ENCODE measurements around the gene ANTKMT. TPM values are rescaled to one million over a fixed set of nuclear protein-coding genes. Genes with fewer than 3 reads are reported as not detected.

Gene ANTKMT, protein sequence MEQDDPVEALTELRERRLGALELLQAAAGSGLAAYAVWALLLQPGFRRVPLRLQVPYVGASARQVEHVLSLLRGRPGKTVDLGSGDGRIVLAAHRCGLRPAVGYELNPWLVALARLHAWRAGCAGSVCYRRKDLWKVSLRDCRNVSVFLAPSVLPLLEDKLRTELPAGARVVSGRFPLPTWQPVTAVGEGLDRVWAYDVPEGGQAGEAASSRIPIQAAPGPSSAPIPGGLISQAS
- polyA plus RNA-seq = 8.9 and 12.8 TPM in 2 replicates

DNA sequence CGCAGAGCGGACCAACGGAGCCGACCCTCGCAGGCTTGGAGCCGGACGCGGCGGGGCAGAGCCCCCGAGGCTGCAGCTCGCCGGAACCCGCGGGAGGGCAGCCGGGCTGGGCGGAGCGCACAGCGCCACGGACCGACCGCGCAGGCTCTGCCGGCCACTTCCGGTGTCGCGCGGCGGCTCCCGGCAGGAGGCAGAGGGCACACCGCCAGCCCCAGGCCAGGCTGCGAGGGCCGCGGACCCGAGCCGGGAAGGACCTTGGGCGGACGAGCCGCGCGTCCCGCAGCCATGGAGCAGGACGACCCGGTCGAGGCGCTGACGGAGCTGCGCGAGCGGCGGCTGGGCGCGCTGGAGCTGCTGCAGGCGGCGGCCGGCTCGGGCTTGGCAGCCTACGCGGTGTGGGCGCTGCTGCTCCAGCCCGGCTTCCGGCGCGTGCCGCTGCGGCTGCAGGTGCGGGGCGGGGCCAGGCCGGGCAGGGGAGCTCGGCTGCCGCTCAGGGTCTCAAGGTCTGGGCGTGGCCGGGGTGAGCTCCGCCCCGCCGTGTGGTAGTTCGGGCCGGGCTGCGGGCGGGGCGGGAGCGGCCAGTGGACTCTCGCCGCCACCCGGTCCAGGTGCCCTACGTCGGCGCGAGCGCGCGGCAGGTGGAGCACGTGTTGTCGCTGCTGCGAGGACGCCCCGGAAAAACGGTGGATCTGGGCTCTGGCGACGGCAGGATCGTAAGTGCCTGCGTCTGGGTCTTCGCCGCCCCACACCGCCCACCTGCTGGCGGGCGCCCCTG is at the start of gene ANTKMT:
TSS of gene ANTKMT (plus strand) at position 157 of the 775 bp plus-strand sequence. CDS start at position 286, 129 bp downstream.

DNA sequence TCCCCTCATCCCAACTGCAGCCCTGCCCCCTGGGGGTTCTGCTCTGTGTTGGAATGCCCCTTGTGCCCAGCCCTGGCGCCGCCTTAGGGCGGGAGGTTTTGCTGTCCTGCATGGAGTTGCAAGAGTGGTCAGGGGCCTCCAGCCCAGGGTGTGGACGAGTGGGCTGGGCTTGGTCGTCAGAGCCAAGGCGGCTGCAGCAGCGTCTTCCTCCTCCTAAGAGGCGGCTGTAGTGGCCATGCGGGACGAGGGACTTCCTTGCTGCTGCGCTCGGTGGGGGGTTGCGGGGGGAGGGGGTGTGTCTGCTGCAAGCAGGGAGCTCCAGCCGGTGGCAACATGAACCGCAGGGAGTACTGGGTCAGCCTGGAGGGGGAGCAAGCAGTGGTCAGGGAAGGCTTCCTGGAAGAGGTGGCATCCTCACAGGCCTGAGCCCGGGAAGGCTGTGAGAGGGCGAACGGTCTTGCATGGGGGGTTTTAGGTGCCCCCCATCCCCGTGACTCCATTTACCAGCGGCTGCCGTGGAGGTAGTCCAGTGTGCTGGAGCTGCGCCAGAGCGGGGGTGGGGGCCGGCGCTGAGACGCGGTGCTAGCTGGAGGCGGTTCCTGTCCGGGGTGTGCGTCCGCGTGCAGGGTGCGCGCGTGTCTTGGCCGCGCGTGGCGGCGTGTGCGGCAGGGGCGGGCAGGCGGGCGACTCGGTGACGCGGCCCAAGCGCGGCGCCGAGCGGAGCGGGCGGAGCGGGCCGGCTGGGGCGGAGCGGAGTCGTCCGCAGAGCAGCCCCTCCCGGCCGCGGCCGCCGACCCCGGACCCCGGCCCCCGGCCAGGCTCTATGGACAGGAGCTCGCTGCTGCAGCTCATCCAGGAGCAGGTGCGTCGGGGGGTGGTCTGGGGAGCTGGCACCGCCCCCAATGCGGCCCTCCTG is 45.7 kb upstream of the ANTKMT start, which contains the start of gene RHBDL1:
TSS of gene RHBDL1 (plus strand) at position 704 of the 916 bp plus-strand sequence. CDS start at position 824, 120 bp downstream.

DNA sequence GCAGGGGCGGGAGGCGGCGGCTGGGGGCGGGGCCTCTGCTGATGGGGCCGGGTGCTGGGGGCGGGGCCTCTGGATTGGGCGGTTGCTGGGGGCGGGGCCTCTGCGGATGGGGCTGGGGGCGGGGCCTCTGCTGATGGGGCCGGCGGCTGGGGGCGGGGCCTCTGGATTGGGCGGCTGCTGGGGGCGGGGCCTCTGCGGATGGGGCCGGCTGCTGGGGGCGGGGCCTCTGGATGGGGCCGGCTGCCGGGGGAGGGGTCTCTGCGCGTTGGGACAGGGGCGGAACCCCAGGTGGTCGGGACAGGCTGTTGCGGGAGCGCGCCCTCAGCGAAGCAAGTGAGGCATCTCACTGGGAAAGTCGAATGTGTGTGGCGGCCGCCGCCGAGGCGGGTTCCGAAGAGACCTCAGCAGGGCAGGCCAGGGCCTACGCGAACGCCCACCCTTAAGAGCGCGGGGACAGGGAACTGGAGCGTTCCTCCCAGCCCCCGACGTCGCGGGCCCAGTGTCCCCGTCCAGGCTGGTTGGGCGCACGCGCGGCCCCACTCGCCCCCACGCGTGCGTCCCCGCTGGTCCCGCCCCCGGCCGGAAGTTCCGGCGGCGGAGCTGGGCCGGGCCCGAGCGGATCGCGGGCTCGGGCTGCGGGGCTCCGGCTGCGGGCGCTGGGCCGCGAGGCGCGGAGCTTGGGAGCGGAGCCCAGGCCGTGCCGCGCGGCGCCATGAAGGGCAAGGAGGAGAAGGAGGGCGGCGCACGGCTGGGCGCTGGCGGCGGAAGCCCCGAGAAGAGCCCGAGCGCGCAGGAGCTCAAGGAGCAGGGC is 40.9 kb upstream of the ANTKMT start, which contains the start of gene STUB1:
TSS of gene STUB1 (plus strand) at position 597 of the 811 bp plus-strand sequence. CDS start at position 713, 116 bp downstream.

DNA sequence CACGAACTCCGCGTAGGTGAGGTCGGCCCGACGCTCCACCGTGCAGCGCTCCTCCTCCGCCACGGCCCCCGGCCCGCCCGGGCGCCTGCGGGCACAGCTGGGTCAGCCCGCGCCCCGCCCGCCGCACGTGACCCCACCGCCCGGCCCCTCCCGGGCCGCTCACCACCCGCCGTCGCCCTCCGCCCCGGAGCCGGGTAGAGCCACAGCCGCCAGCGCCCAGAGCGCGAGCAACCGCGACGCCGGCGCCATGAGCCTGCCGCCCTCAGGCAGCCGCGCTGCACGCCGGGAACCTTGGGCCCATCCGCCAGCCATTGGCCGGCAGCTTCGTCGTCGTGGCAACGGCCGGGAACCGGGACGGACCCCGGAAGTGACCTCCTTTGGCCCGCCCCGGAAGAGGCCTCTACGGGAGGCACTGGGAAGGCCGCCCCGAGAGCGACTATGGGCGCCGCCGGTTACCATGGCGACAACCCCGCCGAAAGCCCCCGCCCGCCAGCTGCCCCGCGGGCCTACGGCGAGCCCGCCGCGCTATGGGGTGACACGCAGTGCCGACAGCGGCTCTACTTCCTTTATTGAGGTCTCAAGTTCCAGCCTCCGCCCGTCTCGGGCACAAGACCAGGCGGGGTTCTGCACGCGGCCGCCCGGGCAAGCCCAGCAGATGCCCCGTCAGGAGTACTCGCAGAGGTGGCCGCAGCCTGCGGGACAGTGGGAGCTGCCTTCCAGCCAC is 36.7 kb upstream of the ANTKMT start, which contains the start of gene JMJD8:
TSS of gene JMJD8 (minus strand) at position 264 of the 724 bp plus-strand sequence. CDS start at position 249, 15 bp downstream.

DNA sequence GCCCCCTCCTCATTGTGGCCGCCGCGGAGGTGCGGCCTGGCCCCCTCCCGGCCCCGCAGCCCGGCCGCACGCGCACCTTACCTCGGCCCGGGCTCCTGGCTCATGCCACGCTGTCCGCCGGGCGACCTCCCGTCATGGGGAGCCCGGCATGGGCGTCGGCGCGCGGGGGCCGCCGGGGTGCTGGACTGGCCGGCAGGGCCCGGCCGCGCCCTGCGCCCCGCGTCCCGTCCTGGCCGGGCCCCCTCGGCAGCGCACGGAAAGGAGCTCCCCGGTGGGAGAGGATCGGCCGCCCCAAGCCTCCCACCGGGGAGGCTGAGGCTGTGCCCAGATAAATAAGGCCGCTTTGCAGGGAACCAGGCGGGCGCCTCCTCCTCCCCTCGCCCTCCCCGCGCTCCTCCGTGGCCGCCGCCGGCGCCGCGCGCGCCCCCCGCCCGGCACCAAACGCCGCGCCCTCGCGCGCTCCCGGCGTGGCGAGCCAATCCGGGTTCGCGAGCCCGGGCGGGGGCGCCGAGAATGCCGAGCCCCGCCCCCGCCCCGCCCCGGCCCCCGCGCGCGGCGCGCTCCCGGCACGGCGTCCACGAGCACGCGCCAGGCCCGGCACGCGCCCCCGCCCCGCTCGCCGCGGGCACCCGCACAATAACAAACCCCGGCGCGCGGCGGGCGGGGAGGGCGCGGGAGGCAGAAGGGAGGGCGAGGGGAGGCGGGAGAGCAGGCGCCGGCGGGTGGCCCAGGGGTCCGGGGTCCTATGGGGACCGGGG is 15.3 kb upstream of the ANTKMT start, which contains the start of gene FBXL16:
TSS of gene FBXL16 (minus strand) at position 371 of the 758 bp plus-strand sequence. CDS start 8,396 bp downstream, outside the sequence.

DNA sequence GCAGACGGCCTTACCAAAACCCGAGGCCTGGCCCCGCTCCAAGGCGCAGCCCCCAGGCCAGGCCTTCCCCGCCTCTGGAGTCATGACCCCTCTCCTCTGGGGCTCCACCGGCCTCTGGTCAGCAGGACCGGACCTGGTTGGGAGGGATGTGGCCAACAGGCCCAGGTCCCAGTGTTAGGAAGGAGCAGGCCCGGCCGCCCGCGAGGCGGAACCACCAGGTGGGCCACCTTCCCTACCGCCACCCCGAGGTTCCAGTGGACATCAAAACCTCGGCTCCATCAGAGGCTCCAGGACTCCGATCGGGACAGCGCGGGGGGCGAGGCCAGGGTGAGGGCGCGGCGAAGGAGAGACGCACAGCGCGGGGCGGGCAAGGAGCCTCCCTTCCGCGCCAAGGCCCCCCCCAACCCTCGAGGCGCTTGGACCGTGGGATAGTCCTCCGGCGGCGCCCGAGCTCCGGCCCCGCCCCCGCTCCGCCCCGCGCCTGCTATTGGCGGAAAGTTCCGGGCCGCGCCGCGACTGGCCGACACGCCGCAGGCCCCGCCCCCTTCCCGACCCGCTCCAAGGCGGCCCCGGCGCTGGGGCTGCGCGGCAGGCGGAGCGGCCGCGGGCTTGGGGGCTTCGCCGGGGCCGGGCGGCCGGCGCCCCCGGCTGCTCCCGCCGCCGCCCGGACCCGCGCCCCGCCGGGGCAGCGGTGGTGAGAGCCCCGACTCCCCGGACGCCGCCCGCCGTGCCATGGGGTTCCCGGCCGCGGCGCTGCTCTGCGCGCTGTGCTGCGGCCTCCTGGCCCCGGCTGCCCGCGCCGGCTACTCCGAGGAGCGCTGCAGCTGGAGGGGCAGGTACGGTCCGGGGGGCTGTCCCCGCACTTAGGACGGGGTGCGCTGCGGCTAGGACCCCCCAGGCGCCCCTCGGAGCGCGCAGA is 6.1 kb upstream of the ANTKMT start, which contains the start of gene METRN:
TSS of gene METRN (plus strand) at position 561 of the 919 bp plus-strand sequence. CDS start at position 733, 172 bp downstream.

DNA sequence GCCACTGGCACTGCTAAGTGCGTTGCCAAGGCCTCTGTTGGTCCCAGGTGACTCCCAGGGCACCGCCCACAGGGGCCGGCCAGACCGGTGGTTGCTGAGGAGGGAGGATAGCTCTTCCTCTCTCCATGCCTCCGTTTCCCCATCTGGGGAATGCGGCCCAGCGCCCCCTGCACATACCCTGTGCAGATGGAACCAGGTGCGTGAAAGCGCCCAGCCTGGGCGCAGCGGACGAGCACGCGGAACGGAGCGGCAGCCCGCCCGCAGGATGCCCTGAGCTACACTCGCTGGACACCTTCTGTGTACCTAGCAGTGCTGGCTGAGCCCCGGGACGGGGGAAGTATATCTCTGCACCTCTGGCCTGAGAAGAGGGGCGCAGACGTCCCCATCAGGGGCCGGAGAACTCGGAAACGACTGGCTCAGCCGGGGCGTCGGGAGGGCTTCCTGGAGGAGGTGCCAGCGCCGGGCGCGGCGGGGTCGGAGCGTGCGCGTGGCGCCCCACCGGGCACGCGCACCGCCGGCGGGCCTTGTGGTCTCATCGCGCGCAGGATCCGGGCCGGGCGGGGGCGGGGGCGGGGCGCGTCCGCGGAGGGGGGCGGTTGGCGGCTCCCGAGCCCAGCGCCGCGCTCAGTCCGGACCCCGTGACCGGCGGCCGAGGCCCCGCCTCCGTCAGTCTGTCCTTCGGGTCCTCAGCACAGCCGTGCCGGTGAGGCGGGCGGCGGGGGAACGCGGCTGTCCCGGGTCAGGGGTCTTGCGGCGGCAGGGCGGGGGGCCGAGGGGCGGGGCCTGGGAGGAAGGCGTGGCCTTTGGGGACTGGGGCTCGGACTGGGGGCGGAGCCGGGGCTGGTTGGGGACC is 5.7 kb downstream of the ANTKMT start, which contains the start of the genes CCDC78 and HAGHL:
TSS of gene CCDC78 (minus strand) at position 6 of the 853 bp plus-strand sequence. CDS start 76 bp downstream, outside the sequence.
TSS of gene HAGHL (plus strand) at position 669 of the 853 bp plus-strand sequence. CDS start 404 bp downstream, outside the sequence.

DNA sequence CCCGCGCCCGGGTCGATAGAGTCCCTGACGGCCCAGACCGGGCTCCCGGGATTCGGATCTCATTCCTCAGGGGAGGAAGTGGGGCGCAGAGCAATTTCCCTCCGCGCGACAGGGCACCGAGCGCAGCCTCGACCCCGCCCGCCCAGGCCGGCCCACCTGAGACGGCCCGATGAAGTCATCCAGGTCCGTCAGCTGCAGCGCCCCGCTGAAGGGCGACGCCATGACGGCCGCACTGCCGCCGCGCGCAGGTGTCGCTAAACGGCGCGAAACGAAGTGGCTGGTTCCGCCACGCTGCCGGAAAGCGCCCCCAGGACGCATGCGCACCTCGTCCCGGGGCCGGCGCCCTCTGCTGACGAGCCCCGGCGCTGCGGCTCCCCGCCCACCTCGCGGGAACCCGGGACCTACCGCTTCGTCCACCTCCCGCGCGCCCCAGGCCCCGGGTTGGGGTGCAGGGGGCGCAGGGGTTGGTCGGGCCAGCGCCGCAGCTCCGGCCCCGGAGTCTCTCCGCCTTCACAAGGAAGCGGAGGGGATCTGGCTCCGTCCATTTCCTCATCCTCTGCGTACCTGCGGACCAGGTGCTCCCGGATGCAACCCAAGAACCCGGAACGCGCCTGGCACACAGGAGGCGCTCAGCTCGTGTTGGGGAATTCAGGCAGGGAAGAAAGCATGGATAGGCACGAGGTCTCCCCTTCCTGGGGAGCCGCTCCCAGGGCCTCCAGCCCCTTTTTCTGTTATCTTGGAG is 20.0 kb downstream of the ANTKMT start, which contains the start of gene CIAO3:
TSS of gene CIAO3 (minus strand) at position 234 of the 742 bp plus-strand sequence. CDS start at position 222, 12 bp downstream.

DNA sequence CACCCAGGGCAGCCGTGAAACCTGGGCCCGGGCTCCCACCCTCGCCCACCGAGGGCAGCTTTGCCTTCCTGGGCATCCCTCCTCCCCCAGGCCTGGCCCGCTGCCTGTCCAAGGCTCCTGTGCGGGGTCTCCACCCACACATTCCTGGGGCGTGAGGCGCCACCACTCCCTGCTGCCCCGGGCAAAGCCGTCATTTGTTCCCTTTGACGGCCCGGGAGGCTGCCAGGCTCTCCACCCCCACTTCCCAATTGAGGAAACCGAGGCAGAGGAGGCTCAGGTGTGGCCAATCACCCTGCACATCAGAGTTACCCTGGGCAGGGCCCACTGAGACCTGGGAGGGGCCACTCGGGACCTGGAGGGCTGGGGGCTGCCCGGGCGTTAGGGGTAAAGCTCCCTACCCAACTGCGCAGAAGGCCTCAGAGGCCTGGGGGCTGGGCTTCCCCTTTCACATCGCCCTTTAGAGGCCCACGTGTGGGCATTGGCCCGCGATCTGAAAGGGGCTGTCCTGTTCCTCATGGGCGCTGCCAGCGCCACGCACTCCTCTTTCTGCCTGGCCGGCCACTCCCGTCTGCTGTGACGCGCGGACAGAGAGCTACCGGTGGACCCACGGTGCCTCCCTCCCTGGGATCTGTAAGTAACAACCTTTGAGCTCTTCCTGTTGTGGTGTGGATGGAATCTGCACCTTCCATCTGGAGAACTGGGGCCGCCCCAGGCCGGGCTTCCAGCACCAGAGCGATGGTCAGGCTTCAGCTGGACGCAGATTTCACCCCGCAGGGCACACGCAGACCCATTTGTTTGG is 39.8 kb downstream of the ANTKMT start, which contains the start of gene MSLN:
TSS of gene MSLN (plus strand) at position 190 of the 799 bp plus-strand sequence. CDS start 1,947 bp downstream, outside the sequence.

Other genes with a start within 250 kb of the ANTKMT start
- 0.31 and 0.76 TPM in 2 replicates for gene CAPN15, start 193.4 kb upstream of the ANTKMT start, polyA plus RNA-seq
- not detected in 2 replicates for gene PRR35, start 160.8 kb upstream of the ANTKMT start, polyA plus RNA-seq
- not detected in 2 replicates for gene NHLRC4, start 154.1 kb upstream of the ANTKMT start, polyA plus RNA-seq
- 0.84 and 1.6 TPM in 2 replicates for gene PIGQ, start 151.2 kb upstream of the ANTKMT start, polyA plus RNA-seq
- 0.60 and 4.0 TPM in 2 replicates for gene RAB40C, start 131.1 kb upstream of the ANTKMT start, polyA plus RNA-seq
- gene WFIKKN1, start 90.2 kb upstream of the ANTKMT start, polyA plus RNA-seq = 0.16 and 0.27 TPM in 2 replicates
- gene METTL26, start 84.8 kb upstream of the ANTKMT start, polyA plus RNA-seq = 32.5 and 32.9 TPM in 2 replicates
- 3.1 and 7.9 TPM in 2 replicates for gene MCRIP2, start 79.3 kb upstream of the ANTKMT start, polyA plus RNA-seq
- 1.5 and 2.0 TPM in 2 replicates for gene WDR90, start 71.8 kb upstream of the ANTKMT start, polyA plus RNA-seq
- gene RHOT2, start 53.0 kb upstream of the ANTKMT start, polyA plus RNA-seq = 7.1 and 8.1 TPM in 2 replicates
- 0.89 and 2.3 TPM in 2 replicates for gene RHBDL1, start 45.5 kb upstream of the ANTKMT start, polyA plus RNA-seq
- gene STUB1, start 40.7 kb upstream of the ANTKMT start, polyA plus RNA-seq = 61.7 and 72.9 TPM in 2 replicates
- 7.3 and 7.9 TPM in 2 replicates for gene JMJD8, start 36.8 kb upstream of the ANTKMT start, polyA plus RNA-seq
- 0.24 and 0.59 TPM in 2 replicates for gene WDR24, start 30.7 kb upstream of the ANTKMT start, polyA plus RNA-seq
- gene FBXL16, start 15.3 kb upstream of the ANTKMT start, polyA plus RNA-seq = 8.0 and 22.9 TPM in 2 replicates
- 0.09 and 0.34 TPM in 2 replicates for gene METRN, start 6.0 kb upstream of the ANTKMT start, polyA plus RNA-seq
- gene CCDC78, start 5.3 kb downstream of the ANTKMT start, polyA plus RNA-seq = not detected in 2 replicates
- 0.38 and 3.0 TPM in 2 replicates for gene HAGHL, start 6.0 kb downstream of the ANTKMT start, polyA plus RNA-seq
- 1.2 and 3.4 TPM in 2 replicates for gene CIAO3, start 19.9 kb downstream of the ANTKMT start, polyA plus RNA-seq
- gene MSLN, start 39.6 kb downstream of the ANTKMT start, polyA plus RNA-seq = not detected in 2 replicates
- 2.8 and 5.1 TPM in 2 replicates for gene RPUSD1, start 67.2 kb downstream of the ANTKMT start, polyA plus RNA-seq
- 0.39 and 1.4 TPM in 2 replicates for gene CHTF18, start 67.5 kb downstream of the ANTKMT start, polyA plus RNA-seq
- 2,278 and 2,470 TPM in 2 replicates for gene GNG13, start 79.6 kb downstream of the ANTKMT start, polyA plus RNA-seq
- gene LMF1, start 249.8 kb downstream of the ANTKMT start, polyA plus RNA-seq = 4.4 and 7.5 TPM in 2 replicates

Data from Purkinje cell (primary cell).